ENCODE measurements around the gene IFI44L. TPM values are rescaled to one million over a fixed set of nuclear protein-coding genes. Genes with fewer than 3 reads are reported as not detected.

Gene IFI44L
- total RNA-seq, 1 experiment from 2014 or later, result 0.10 TPM

DNA sequence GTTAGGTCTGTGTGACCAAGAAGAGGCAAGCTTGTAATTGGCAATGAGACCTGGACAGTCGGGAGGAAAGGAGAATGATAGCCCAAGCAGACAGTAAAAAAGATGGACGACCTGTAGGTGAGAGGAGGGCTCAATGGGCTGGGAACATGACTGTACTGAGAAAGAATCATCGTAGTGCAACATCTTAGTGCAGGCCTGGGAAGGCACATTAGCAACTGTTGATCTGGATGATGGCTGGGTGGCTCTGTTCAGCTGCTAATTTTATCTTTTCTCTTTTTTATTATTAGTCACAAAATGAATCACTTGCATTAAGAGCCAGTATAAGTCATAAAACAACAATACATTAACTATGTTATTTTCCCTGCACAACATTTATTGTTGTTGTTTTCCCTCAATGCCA lies 62.2 kb downstream of the IFI44L start:
- CTCF ChIA-PET, result interaction anchor here (0.8 kb wide), 1 partner anchor 13 kb away, joined by 3 read pairs; no protein-coding TSS in a partner anchor
- Histone ChIP-seq H3K9ac (ENCODE audit: low read length) (no peak overlapping the region), H3K27ac (ENCODE audit: low read depth, low read length) (no peak overlapping the region)

More for the DNA sequence above, 62.2 kb downstream of the IFI44L start:
- Histone ChIP-seq H4K20me1 (ENCODE audit: insufficient read depth) (no peaks in the 10 kb centered on the region), H3K4me2 (ENCODE audit: low read length) (no peak overlapping the region), H3K9me2 (ENCODE audit: insufficient read depth) (no peaks in the 10 kb centered on the region), H3K27me3 (ENCODE audit: insufficient read depth, low read length) (no peaks in the 10 kb centered on the region), H3K4me3 (replicated peaks in 1 of 2; ENCODE audit: low read depth in 1 of 2, low read length in 2 of 2) (no peak overlapping the region), H3K79me2 (ENCODE audit: insufficient read depth, low read length) (no peaks in the 10 kb centered on the region), H3K9me3 (ENCODE audit: control insufficient read depth in 1 of 2, insufficient read depth in 1 of 2, low read depth in 1 of 2, low read length in 2 of 2) (no peaks in the 10 kb centered on the region), H3K4me1 (ENCODE audit: control insufficient read depth in 1 of 2, insufficient read depth in 2 of 2, low read length in 2 of 2) (no peaks in the 10 kb centered on the region), H2AFZ (ENCODE audit: low read depth, low read length, poor library complexity, severe bottlenecking) (no peak overlapping the region), H3K36me3 (ENCODE audit: control insufficient read depth in 1 of 2, insufficient read depth in 2 of 2, low read length in 2 of 2) (no peaks in the 10 kb centered on the region)
- BruUV-seq (replicated peaks), result no TSS peak
- TF ChIP-seq YY1 (IDR thresholded peaks at IDR 0.05; ENCODE audit: extremely low read depth, insufficient replicate concordance, low read depth, low read length) (no peak), CEBPB (IDR thresholded peaks at IDR 0.05; ENCODE audit: low read depth) (no peak), FOSL1 (IDR thresholded peaks at IDR 0.05; ENCODE audit: low read depth) (no peak), RAD21 (IDR thresholded peaks at IDR 0.05; ENCODE audit: low read depth) (no peak), ZNF274 (IDR thresholded peaks at IDR 0.05; ENCODE audit: low read depth, low read length) (no peak), EZH2phosphoT487 (IDR thresholded peaks at IDR 0.05; ENCODE audit: borderline replicate concordance) (no peak), SRF (IDR thresholded peaks at IDR 0.05; ENCODE audit: low read depth) (no peak), POLR2AphosphoS5 (IDR thresholded peaks at IDR 0.05; ENCODE audit: low read depth, low read length) (no peak), EGR1 (IDR thresholded peaks at IDR 0.05; ENCODE audit: low read depth) (no peak), CBX3 (IDR thresholded peaks at IDR 0.05; ENCODE audit: low read depth) (no peak), POLR2A (IDR thresholded peaks at IDR 0.05; ENCODE audit: borderline replicate concordance, extremely low read depth, insufficient read depth, insufficient read length) (no peak), EZH2 (IDR thresholded peaks at IDR 0.05) (no peak), SP1 (IDR thresholded peaks at IDR 0.05; ENCODE audit: low read depth) (no peak), TCF7L2 (IDR thresholded peaks at IDR 0.05; ENCODE audit: borderline replicate concordance, extremely low read depth, insufficient read depth, insufficient read length) (no peak)
- TF ChIP-seq, protein P1, sequence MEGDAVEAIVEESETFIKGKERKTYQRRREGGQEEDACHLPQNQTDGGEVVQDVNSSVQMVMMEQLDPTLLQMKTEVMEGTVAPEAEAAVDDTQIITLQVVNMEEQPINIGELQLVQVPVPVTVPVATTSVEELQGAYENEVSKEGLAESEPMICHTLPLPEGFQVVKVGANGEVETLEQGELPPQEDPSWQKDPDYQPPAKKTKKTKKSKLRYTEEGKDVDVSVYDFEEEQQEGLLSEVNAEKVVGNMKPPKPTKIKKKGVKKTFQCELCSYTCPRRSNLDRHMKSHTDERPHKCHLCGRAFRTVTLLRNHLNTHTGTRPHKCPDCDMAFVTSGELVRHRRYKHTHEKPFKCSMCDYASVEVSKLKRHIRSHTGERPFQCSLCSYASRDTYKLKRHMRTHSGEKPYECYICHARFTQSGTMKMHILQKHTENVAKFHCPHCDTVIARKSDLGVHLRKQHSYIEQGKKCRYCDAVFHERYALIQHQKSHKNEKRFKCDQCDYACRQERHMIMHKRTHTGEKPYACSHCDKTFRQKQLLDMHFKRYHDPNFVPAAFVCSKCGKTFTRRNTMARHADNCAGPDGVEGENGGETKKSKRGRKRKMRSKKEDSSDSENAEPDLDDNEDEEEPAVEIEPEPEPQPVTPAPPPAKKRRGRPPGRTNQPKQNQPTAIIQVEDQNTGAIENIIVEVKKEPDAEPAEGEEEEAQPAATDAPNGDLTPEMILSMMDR (IDR thresholded peaks at IDR 0.05 in 2 of 3, conservative IDR thresholded peaks at IDR 0.05 in 1 of 3; ENCODE audit: borderline replicate concordance in 1 of 3, insufficient read depth in 1 of 3, low read depth in 2 of 3, low read length in 2 of 3), result no peak
- TF ChIP-seq, protein P2, sequence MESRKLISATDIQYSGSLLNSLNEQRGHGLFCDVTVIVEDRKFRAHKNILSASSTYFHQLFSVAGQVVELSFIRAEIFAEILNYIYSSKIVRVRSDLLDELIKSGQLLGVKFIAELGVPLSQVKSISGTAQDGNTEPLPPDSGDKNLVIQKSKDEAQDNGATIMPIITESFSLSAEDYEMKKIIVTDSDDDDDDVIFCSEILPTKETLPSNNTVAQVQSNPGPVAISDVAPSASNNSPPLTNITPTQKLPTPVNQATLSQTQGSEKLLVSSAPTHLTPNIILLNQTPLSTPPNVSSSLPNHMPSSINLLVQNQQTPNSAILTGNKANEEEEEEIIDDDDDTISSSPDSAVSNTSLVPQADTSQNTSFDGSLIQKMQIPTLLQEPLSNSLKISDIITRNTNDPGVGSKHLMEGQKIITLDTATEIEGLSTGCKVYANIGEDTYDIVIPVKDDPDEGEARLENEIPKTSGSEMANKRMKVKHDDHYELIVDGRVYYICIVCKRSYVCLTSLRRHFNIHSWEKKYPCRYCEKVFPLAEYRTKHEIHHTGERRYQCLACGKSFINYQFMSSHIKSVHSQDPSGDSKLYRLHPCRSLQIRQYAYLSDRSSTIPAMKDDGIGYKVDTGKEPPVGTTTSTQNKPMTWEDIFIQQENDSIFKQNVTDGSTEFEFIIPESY (IDR thresholded peaks at IDR 0.05; ENCODE audit: extremely low read depth, insufficient replicate concordance, low read length), result no peak
- TF ChIP-seq, protein P3, sequence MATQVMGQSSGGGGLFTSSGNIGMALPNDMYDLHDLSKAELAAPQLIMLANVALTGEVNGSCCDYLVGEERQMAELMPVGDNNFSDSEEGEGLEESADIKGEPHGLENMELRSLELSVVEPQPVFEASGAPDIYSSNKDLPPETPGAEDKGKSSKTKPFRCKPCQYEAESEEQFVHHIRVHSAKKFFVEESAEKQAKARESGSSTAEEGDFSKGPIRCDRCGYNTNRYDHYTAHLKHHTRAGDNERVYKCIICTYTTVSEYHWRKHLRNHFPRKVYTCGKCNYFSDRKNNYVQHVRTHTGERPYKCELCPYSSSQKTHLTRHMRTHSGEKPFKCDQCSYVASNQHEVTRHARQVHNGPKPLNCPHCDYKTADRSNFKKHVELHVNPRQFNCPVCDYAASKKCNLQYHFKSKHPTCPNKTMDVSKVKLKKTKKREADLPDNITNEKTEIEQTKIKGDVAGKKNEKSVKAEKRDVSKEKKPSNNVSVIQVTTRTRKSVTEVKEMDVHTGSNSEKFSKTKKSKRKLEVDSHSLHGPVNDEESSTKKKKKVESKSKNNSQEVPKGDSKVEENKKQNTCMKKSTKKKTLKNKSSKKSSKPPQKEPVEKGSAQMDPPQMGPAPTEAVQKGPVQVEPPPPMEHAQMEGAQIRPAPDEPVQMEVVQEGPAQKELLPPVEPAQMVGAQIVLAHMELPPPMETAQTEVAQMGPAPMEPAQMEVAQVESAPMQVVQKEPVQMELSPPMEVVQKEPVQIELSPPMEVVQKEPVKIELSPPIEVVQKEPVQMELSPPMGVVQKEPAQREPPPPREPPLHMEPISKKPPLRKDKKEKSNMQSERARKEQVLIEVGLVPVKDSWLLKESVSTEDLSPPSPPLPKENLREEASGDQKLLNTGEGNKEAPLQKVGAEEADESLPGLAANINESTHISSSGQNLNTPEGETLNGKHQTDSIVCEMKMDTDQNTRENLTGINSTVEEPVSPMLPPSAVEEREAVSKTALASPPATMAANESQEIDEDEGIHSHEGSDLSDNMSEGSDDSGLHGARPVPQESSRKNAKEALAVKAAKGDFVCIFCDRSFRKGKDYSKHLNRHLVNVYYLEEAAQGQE (IDR thresholded peaks at IDR 0.05; ENCODE audit: low read depth), result no peak
- TF ChIP-seq, protein P4, sequence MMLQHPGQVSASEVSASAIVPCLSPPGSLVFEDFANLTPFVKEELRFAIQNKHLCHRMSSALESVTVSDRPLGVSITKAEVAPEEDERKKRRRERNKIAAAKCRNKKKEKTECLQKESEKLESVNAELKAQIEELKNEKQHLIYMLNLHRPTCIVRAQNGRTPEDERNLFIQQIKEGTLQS (IDR thresholded peaks at IDR 0.05), result no peak
- TF ChIP-seq, protein P5, sequence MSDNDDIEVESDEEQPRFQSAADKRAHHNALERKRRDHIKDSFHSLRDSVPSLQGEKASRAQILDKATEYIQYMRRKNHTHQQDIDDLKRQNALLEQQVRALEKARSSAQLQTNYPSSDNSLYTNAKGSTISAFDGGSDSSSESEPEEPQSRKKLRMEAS (IDR thresholded peaks at IDR 0.05), result no peak
- intact Hi-C loops (cut with micrococcal nuclease), result no loop called here
- ChIA-PET RAD21 (ENCODE audit: low non-redundant PET in 1 of 2, low total read pairs in 2 of 2, uncharacterized antibody in 2 of 2, unreplicated experiment in 2 of 2) (no interaction called here), POLR2A (no interaction called here)
- ATAC-seq, result no peak
- DNase-seq (ENCODE audit: low read depth, low spot score), result no peak

All from HCT116 (cell line).